DOHH2 (cell line): ENCODE results near the gene ENKUR.

ENCODE experiments used
- EZH2phosphoT487 ChIP-seq: fragments of 200-600 bp; sonication (generic); IDR thresholded peaks from 2 replicates; pipeline ENCODE4 v1.6.1; 2017; ENCODE audit warnings: borderline replicate concordance, mild to moderate bottlenecking, antibody characterized with exemption, low read length, moderate library complexity, mixed read lengths
- TF ChIP-seq, protein P1 (sequence below): fragments of 200-600 bp; sonication (generic); IDR thresholded peaks from one replicate; pipeline ENCODE4 v1.5.1; 2014; ENCODE audit warnings: antibody characterized with exemption, mild to moderate bottlenecking, low read depth, low read length; ENCODE audit not compliant: poor library complexity, severe bottlenecking

DNA sequence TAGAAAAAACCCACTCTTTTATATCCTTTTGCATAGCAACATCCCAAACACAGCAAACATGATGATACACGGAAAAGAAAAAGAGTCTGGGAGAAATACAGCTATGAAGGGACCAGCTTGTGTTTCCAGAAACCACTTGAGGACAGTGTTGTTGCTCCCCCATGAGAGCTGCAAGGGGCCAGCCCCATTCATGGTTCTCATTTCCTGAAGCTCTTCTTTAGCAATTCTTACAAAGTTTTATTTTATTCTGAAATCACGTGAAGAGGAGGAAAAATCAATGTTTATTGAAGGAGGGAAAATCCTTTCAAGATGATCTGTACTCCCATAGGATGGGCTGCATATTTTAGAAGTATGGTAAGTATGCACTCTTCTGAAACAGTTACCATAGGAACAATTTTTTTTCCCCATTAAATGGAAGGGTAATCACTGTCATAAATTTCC lies 46.1 kb downstream of the ENKUR start:
- TF ChIP-seq, protein P1, sequence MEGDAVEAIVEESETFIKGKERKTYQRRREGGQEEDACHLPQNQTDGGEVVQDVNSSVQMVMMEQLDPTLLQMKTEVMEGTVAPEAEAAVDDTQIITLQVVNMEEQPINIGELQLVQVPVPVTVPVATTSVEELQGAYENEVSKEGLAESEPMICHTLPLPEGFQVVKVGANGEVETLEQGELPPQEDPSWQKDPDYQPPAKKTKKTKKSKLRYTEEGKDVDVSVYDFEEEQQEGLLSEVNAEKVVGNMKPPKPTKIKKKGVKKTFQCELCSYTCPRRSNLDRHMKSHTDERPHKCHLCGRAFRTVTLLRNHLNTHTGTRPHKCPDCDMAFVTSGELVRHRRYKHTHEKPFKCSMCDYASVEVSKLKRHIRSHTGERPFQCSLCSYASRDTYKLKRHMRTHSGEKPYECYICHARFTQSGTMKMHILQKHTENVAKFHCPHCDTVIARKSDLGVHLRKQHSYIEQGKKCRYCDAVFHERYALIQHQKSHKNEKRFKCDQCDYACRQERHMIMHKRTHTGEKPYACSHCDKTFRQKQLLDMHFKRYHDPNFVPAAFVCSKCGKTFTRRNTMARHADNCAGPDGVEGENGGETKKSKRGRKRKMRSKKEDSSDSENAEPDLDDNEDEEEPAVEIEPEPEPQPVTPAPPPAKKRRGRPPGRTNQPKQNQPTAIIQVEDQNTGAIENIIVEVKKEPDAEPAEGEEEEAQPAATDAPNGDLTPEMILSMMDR: no peak
- no peak for TF ChIP-seq EZH2phosphoT487
